ENCODE measurements around the gene STK4. TPM values are rescaled to one million over a fixed set of nuclear protein-coding genes. Genes with fewer than 3 reads are reported as not detected.
"Not testable (repeated sequence)": the region's sequence is repeated elsewhere in the genome, so short reads cannot be mapped to it uniquely, and the experiment has no call there.

Gene STK4
- total RNA-seq, 1 donor from 2014 or later = 10.0 TPM

DNA sequence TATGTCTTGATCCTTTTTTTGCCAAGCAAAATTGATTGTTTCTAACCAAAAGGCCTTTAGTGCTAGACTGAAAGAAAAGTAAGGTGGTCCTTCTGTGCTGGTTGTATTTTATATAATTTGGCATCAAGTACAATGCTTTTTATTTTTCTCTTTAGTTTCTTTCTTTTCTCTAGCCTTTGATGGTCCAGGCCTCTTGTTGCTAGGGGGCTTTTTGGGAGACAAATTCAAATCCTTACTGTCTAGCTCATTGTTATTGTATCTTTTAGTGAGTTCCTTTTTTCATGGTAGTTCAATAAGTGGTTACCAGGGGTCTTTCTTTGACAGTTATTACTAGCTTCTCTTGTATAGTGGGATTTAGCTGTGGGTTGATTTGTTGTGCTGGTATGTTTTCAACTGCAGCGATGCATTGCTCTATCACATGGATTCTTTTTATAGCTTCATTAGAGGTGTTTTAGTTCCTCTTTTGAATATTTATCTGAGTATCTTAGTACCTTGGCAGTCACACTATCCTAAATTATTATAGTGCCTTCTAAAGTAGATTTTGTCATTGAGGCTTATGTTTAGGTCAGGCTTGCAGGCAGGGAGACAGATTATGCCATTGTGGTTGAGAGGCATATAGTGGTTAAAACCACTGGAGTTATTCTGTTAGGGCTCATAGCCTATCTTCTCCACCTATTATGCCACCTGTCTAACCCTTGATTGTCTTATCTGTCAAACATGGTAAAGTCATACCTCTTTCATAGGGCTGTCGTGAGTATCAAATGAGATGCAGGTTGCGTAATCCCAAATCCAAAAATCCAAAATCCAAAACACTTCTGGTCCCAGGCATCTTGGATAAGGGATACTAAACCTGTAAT, 85.1 kb downstream of the STK4 start:
- ATAC-seq = no peak
- DNase-seq (ENCODE audit: low spot score) = no peak

DNA sequence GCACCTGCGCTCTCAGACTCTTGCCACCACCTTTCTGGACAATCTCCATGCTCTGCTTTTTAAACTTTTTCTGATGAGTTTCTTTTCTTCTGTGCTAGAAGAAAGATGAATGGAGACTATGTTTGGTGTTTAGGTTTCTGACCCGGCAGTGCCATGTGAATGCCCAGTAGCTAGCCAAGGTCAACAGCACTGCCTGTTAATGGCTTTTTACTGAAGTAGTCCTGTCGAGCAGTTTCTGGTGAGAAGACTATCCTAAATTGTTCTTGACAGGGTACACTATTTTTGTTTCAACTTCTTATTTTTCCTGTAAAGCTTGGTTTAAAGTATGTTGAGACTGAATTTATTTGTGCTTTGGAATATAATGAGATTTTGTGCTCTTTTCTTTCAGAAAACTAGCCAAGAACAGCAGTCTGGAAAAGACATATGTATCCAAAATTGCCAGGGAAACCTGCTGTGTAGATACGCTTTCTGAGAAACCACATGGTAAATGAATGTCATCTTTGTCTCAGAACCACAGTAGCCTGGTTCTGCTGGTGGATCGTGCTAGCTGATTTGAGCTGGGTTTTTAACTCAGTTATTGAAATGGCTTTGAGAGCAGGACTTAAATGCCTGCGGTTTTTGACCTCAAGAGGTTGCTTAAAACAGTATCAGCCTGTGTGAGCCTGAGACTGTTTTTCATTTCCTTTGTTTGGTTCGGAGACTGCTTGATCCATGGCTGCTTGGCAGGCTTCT, 86.6 kb downstream of the STK4 start:
- no peak for ATAC-seq
- DNase-seq (ENCODE audit: low spot score) = no peak

DNA sequence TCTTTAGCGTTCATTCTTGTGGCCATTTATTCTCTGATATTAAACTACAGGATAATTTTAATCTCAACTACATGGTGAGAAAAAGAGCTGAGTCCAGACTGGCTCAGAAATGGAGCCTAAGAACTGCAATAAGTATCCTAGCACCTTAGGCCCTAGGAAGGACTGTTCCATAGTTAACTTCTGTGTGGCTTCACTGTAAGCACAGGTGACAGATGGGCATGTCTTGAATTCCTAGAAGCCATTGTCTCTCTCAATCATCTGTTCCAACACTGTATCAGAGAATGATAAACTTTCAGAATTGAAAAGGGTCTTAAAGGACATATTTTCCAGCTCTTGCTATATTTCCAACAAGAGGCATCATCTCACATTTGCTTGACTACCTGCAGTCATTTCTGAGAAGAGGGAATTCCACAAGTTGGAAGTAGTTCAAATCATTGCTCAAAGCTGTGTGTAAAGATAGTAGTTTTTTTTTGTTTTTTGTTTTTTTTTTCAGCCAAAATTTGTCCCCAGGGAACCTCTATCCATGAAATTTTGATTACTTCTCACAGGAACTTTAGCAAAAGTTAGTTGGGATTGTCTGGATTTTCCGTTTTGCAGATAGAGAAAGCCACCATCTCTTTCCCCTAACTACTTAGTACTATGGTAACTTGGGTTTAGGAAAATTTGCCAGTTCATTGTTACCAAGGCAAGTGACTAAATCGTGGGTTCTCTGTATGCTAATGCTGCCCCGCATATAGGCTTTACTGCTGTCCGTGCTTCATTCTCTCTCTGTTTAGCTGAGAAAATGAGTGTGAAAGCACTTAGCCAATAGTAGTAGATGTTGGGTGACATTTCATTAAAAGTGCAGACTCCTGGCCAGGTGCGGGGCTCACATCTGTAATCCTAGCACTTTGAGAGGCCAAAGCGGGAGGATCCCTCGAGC, 87.4 kb downstream of the STK4 start:
- ATAC-seq (no peak), DNase-seq (ENCODE audit: low spot score) (no peak)

DNA sequence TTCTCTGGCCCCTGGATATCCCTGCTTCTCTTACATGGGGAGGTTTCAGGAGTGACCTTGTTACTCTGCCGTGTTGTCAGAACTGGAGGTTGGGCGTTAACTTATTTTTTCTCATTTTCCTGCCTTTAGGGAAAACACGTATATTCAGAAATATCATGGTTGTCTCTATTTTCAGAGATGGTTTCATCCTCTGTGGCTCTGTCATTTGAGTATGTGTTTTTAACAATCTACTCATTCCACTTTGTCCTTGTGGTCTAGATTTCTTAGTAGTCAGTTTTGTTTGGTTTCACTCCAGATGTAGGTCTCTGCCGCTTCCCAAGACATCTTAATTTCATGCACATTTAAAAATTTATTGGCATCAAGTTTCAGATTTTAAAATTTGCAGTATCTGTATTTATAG, 88.7 kb downstream of the STK4 start:
- no peak for DNase-seq (ENCODE audit: low spot score)
- no peak for ATAC-seq

DNA sequence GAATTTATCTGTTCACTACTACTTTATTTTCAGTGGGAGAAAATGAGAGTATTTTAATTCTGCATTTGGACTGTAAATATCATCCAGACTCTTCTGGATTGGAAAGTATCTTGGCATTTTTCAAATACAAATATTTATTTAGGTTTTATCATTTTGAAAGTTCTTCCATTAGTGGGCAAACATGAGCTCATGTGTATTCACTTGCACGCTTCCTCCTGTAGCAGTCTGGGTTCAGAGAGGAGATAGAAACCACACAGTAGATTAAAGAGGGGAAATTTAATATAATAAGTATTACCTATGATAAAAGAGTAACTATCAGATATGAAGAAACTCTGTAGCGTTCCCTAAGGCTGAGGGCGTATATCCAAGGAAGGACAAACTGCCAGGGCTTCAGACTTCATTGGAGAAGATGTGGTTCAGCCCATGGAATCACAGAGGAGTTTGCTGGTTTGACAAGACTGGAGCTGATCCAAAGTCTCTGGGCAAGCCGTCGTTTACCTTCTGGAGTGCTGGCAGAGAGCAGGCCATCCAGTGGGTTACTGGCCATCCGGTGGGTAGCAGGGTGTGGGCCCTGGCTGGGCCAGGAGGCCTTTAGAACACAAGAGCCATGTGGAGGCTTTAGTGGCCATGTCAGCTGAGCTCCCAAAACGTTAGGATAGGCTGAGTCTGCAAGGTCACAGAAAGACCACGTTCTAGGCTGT, 90.3 kb downstream of the STK4 start:
- ATAC-seq = peak; percentile 49

DNA sequence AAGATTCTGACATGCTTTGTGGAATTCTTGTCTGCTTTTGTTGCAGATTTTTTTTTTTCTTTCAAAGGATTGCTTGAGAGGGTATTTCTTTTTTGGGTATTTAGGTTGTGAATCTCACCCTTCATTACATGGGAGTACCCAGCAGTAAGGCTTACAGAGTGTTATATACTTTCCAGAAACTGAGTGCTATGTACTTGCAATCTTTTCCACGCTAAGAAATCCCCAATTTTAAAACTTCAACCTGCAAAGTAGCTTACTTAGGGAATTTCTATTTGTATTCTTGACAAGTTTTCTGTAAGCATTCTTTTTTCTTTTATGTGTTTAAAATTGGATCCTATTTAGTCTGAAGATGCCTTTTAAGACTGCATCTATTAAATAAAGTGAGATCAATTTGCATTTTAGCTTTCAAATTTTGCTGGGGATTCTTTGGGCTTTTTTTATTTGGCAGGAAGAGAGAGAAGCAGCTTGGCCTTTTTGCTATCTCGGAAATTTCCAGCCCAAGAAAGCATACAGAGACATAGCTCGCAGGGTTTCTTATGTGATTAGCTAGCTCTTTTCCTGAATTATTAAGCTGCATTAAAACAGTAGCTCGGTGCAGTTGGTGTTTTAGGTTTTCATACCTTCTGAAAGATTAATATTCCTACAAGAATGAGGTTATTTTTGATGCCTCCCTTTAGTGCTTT, 92.0 kb downstream of the STK4 start:
- no peak for ATAC-seq
- no peak for DNase-seq (ENCODE audit: low spot score)

More for the DNA sequence above, 90.3 kb downstream of the STK4 start:
- no peak for DNase-seq (ENCODE audit: low spot score)

DNA sequence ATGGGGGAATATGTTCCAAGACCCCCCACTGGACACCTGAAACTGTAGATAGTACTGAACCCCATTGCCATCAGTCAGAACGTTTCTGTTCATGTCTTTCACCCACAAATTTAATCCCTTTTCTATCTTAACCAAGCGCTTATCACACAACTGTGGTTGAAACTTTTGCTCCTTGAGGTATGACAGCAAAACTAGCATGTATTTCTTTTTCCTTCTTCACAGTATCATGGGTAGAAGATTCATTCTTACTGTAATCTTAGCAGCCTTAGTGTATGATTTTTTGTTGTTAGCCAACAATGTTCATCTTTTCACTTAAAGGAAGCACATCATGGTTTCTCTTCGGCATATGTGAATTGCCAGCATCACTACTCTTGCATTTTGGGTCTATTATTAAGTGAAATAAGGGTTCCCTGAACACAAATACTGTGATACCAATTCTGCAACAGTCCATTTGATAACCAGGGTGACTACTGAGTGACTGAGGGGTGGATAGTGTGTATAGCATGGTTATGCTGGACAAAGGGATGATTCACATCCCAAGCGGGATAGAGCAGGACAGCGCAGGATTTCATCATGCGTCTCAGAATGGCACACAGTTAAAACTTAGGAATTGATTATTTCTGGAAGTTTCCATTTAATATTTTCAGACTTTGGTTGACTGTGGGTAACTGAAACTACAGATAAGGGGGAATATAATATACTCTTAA, 92.9 kb downstream of the STK4 start:
- DNase-seq (ENCODE audit: low spot score) (no peak), ATAC-seq (no peak)

DNA sequence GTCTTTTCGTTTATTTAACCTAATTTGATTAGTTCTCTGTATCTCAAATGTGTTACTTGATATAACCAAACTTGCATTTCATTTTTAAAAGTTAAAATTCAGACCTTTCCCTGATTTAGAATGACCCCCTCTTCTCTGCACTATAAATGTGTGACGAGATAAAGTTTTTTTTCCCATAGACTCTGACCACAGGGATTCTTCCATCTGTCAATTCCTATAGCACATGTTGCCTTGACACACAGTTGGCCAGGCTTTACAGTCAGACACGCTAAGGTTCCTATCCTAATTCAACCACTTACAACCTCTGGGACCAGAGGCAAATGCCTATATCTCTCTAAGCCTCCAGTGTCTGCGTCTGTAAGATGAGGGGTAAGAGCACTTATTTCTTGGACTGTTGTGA, 94.0 kb downstream of the STK4 start:
- DNase-seq (ENCODE audit: low spot score) = no peak
- ATAC-seq = no peak

DNA sequence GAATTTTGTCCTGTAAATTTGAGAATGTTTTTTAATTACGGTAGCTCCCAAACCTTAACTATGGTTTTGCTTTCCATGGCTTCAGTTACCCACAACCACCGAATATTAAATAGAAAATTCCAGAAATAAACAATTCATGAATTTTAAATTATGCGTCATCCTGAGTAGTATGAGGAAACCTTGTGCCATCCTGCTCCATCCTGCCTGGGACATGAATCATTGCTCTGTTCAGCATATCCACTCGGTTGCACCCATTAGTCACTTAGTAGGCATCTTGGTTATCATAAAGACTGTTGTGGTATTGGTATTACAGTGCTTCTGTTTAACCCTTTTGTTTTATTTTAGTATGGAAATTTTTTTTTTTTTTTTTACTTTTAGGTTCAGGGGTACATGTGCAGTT, 94.9 kb downstream of the STK4 start:
- DNase-seq (ENCODE audit: low spot score) (no peak), ATAC-seq (no peak)

DNA sequence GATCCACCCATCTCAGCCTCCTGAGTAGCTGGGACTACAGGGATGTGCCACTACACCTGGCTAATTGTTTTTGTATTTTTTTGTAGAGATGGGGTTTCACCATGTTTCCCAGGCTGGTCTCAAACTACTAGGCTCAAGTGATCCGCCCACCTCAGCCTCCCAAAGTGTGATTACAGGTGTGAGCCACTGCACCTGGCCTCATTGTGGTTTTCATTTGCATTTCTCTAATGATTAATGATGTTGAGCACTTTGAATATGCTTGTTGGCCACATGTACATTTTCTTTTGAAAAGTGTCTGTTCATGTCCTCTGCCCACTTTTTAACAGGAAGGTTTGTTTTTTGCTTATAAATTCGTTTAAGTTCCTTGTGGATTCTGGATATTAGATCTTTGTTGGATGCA, 96.8 kb downstream of the STK4 start:
- ATAC-seq; DNase-seq (ENCODE audit: low spot score): not testable (repeated sequence)

DNA sequence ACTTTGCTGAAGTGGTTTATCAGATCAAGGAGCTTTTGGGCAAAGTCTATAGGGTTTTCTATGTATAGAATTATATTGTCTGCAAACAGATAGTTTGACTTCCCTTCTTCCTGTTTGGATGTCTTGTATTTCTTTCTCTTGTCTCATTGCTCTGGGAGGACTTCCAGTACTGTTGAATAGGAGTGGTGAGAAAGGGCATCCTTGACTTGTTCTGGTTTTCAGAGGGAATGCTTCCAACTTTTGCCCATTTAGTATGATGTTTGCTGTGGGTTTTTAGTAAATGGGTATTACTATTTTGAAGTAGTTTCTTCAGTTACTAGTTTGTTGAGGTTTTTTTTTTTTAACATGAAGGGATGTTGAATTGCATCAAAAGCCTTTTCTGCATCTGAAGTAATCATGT, 98.5 kb downstream of the STK4 start:
- no peak for ATAC-seq

DNA sequence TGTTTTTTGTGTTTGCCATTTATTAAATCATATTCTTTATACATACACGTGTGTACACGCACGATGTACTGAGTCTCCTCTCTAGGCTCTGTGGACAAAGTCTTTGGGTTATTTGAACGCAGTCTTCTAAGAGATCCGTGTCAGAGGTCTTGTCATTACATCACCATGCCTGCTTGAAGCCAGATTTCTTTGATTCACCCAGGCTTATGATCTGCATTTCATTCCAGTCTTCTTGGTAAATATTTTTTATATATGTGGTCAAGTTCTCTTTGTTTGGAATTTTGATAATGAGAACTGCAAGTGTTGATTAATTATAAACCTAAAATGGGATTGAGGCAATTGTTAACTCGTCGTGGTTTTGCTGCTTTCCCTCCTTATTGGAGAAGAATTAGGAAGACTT, 100.1 kb downstream of the STK4 start:
- ATAC-seq (no peak), DNase-seq (ENCODE audit: low spot score) (no peak)

More for the DNA sequence above, 98.5 kb downstream of the STK4 start:
- no peak for DNase-seq (ENCODE audit: low spot score)

DNA sequence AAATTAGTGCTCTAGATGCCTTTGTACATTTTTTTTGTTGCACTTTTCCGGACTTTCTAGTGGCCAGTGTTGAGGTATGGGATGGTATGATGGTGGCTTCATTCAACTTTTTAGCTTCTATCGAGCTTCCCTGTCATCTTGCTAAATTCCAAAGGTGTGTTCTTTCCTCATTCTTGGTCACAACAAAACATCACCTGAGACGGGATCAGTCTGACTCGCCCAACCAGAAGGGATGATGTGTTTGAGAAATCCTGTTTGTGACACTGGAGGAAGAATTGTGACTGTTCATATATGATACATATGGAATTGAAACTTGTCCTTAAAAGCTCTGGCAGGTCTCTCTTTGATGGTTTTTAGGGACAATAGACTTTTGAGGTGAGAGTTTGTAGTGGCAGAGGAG, 100.8 kb downstream of the STK4 start:
- ATAC-seq (no peak), DNase-seq (ENCODE audit: low spot score) (no peak)

DNA sequence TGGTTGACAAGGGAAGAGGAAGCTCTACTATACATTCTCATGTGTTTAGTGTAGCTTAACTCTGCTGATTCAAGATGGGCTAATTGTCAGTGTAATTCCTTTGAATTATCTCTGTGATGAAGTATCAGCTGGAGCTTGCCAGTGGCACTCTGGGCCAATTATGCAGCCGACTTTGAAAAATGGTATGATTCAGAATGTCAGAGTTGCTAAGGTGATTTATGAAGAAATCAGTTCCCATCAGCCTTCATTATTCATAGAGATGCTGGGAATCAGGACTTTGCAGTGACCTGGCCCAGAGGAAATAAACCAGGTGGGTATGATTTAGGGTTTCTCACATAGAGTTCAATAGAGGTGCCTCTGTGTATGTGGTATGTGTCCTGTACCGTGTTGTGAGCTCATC, 101.2 kb downstream of the STK4 start:
- ATAC-seq (no peak), DNase-seq (ENCODE audit: low spot score) (no peak)

DNA sequence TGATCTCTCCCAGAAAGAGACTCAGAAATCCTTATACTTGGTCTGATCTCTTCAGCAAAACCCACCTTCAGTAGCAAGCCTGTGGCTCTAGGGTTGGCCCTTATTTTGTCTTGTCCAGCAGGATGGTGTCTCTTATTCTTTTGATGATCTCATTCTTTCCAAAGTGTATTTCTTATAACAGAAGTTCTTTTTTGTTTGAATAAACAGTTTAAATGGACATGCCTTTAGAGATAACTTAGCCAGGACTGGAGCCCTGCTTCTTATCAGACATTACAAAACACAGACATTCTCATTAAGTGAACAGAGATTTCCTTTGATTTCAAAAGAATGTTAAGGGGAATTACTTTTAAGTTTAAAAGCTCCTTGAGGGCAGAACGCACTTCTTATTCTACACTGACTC, 102.9 kb downstream of the STK4 start:
- ATAC-seq = no peak
- no peak for DNase-seq (ENCODE audit: low spot score)

DNA sequence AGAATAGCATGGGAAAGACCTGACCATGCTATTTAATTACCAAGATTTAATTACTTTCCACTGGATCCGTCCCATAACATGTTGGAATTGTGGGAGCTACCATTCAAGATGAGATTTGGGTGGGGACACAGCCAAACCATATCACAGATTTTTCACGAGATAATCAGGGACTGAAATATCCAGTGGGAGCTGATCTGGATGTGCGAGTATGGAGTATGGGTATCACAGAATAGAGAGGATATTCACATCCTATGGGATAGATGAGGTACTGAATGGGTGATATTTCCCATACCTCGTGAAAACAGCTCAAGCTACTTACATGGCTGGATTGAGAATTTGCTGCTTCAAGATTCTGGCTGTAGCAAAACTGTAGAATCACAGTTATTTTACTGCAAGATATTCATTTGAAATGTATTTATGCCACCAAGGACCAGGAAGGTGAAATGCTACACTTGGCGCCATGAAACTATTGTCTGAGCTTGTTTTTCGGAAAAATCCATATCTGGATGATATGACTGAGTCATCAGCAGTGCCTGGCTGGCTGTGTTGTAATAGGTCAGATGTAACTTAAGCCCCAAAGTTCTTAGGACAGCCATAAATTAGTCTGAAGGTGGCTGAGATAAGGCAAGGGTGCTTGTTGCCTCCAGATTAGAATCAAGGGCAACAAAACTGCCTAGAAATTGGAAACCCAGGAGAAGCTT, 104.8 kb downstream of the STK4 start:
- ATAC-seq (no peak), DNase-seq (ENCODE audit: low spot score) (no peak)

DNA sequence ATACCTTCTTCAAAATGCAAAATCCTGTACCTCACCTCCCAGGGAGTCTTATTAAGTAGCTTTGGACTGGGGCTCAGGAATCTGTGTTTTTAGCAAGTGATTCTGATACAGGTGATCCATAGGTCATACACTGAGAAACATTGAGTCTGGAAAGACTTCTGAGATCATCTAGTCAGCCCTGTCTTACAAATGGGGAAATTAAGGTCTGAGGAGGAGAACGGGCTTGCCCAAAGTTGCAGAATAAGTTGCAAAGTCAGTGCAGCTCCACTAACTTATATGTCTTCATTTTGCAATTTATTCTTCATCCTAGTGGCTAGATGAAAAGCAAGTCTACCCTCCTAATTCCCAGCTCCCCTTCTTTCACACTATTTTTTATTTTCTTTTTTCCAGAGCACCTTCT, 105.8 kb downstream of the STK4 start:
- DNase-seq (ENCODE audit: low spot score) (no peak), ATAC-seq (no peak)

DNA sequence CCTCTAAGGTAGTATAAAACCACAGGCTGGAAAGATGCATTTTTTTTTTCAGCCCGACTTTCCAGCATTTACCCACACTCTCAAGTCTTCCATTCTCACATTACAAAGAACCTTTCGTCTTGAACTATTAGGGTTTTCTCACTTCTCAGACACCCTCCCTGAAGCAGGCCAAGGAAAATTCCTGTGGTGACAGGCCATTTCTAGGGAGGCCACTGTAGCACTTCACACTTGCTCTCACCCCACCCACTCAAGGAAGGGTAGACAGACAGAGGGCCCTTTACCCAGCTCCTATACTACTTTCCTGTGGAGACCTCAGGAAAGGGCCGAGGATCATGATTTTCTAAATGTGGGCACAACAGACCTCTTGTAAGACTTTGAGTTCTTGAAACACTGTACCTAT, 106.9 kb downstream of the STK4 start:
- no peak for ATAC-seq
- DNase-seq (ENCODE audit: low spot score) = no peak

DNA sequence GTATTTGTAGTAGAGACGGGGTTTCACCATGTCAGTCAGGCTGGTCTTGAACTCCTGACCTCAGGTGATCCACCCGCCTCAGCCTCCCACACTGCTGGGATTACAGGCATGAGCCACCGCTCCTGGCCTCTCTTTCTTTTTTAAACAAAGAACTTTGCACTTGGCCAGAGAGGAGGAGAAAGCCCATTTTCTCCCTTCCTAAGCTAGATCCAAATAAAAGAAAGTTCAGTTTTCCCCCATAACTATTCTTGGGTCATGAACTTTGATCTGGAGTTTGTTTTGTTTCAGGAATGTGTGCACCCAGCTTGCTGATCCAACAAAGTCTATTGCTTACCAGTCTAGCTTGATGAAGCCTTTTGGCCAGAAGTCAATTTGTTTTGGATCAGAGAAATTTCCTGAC, 111.2 kb downstream of the STK4 start:
- ATAC-seq (peak; percentile 88), DNase-seq (ENCODE audit: low spot score) (no peak)

Measured in left lobe of liver (tissue), 2 donors.